Endothelial cell of umbilical vein (primary cell): ENCODE measurements around the gene CXCL13.

Experiments
- EZH2 ChIP-seq: IDR thresholded peaks from 2 replicates; pipeline ENCODE4 v1.6.1; 2012; ENCODE audit warnings: borderline replicate concordance, low read depth, mild to moderate bottlenecking, moderate library complexity, low read length, inconsistent platforms; ENCODE audit not compliant: severe bottlenecking
- MAX ChIP-seq: IDR thresholded peaks from 2 replicates; pipeline ENCODE4 v1.6.1; 2011; ENCODE audit not compliant: insufficient read depth, insufficient read length
- POLR2A ChIP-seq: IDR thresholded peaks from 2 replicates; pipeline ENCODE4 v1.6.1; 2012; ENCODE audit warnings: low read depth, mild to moderate bottlenecking, control low read depth, low read length
- POLR2AphosphoS5 ChIP-seq: IDR thresholded peaks from 2 replicates; pipeline ENCODE4 v1.6.1; 2012; ENCODE audit warnings: low read depth, mild to moderate bottlenecking, control low read depth, low read length, moderate library complexity; ENCODE audit not compliant: insufficient read depth
- TF ChIP-seq, protein P1 (sequence below), 2 donors: IDR thresholded peaks; 1 replicate in 1 of 2; 2 replicates in 1 of 2; pipeline ENCODE4 v1.5.1; 2011; ENCODE audit warnings: low read length in 2 of 2, mild to moderate bottlenecking in 2 of 2, moderate library complexity in 2 of 2, control low read depth in 1 of 2, inconsistent platforms in 1 of 2, low read depth in 1 of 2; ENCODE audit not compliant: insufficient read depth in 1 of 2; ENCODE audit errors: extremely low read depth in 1 of 2

DNA sequence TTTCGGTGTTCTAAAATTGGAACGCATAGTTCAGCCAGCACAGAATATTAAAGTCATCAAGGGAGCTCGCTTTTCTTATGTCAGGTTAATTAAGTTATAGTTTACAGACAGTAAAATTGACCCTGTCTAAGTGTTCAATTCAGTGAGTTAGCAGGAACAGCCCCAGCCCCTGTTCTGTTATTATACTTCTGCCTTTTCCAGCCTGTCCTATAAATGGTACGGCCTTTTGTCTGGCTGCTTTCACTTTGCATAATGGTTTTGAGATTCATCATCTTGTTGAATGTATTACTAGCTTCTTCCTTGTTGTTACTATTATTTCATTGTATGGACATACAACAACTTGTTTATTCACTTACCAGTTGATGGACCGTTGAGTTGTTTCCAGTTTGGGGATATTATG, 9.5 kb downstream of the CXCL13 start:
- TF ChIP-seq, protein P1, sequence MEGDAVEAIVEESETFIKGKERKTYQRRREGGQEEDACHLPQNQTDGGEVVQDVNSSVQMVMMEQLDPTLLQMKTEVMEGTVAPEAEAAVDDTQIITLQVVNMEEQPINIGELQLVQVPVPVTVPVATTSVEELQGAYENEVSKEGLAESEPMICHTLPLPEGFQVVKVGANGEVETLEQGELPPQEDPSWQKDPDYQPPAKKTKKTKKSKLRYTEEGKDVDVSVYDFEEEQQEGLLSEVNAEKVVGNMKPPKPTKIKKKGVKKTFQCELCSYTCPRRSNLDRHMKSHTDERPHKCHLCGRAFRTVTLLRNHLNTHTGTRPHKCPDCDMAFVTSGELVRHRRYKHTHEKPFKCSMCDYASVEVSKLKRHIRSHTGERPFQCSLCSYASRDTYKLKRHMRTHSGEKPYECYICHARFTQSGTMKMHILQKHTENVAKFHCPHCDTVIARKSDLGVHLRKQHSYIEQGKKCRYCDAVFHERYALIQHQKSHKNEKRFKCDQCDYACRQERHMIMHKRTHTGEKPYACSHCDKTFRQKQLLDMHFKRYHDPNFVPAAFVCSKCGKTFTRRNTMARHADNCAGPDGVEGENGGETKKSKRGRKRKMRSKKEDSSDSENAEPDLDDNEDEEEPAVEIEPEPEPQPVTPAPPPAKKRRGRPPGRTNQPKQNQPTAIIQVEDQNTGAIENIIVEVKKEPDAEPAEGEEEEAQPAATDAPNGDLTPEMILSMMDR (IDR thresholded peaks at IDR 0.05; ENCODE audit: extremely low read depth in 1 of 2, insufficient read depth in 1 of 2, low read depth in 1 of 2, low read length in 2 of 2), result no peak
- TF ChIP-seq POLR2A, result no peak
- TF ChIP-seq EZH2, result no peak
- TF ChIP-seq POLR2AphosphoS5, result no peak
- no peak for TF ChIP-seq MAX
